ENCODE measurements around the gene LCE2B. TPM values are rescaled to one million over a fixed set of nuclear protein-coding genes. Genes with fewer than 3 reads are reported as not detected.
"Not testable (repeated sequence)": the region's sequence is repeated elsewhere in the genome, so short reads cannot be mapped to it uniquely, and the experiment has no call there.

The LCE2B gene
- not detected for total RNA-seq (2013)
- polyA plus RNA-seq (not detected), polyA minus RNA-seq (not detected in 2 replicates), total RNA-seq (0 reads per million in 11 experiments)

DNA sequence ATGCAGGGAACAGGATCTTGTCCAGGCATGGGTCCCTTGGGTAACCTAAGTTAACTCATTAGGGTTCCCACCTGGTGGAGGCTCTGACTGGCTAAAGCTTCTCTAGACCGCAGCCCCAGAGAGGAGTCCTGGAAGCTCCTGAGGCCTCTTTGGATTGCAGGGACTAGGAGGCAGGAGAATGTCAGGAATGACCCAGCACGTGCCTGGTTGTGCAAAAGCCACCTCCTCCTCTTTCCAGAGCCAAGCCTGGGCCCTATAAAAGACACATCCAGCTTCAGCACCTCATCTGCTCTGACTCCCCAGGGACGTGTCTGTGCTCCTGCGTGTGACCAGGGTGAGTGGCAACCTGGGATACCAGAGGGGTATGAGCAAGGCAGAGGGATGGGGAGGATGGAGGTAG, at the start of gene LCE2B:
Gene LCE2B (plus strand): TSS at position 301 of the 400 bp plus-strand sequence. CDS start 721 bp downstream, outside the sequence.
- WGBS (ENCODE audit: insufficient coverage): 100% methylated on average over 1 of the region's 4 CpGs
- H3K9me3 Mint-ChIP-seq; H2AFZ ChIP-seq (ENCODE audit: insufficient read depth, low read depth, low read length, poor library complexity, severe bottlenecking): not testable (repeated sequence)

DNA sequence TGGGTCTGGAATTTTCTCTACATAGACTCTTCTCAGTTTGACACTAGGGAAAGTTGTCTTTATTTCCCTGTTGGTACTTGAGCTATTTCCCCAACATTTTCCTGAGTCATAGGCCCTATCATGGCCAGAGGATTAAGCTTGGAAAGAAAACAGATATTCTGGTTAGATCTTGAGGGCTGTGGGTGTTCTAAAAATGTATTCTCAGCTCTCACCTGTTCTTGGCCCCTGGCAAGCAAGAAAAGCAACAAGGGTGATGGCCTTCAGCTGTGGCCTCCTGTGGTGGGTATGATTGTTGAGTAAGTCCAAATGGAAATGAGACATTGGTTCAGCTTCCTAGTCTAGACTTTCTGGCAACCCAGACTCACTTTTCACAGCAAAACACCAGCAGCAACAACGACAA, 45.6 kb upstream of the LCE2B start:
- no peak overlapping the region for H2AFZ ChIP-seq (ENCODE audit: insufficient read depth, low read depth, low read length, poor library complexity, severe bottlenecking)
- Mint-ChIP-seq H3K36me3 (no peaks in the 10 kb centered on the region), H3K9me3 (peaks cover 0 to 11% (median 3%) of the 10 kb centered on the region in 7 donors), H3K27me3 (ENCODE audit: low read depth in 3 of 3) (peaks cover 1 to 5% (median 3%) of the 10 kb centered on the region in 3 donors), H3K27ac (no peak overlapping the region), H3K4me3 (no peak overlapping the region), H3K4me1 (no peaks in the 10 kb centered on the region)
- TF ChIP-seq CTCF (IDR thresholded peaks at IDR 0.05): no peak
- H3K79me2 ChIP-seq (ENCODE audit: insufficient read depth, low read length): no peaks in the 10 kb centered on the region
- no peak overlapping the region for H3K9ac ChIP-seq (ENCODE audit: insufficient read depth, low read length, poor library complexity, severe bottlenecking)
- H4K20me1 ChIP-seq (ENCODE audit: insufficient read depth, low read length): no peaks in the 10 kb centered on the region
- intact Hi-C loops (cut with micrococcal nuclease): no loop called here
- no peaks in the 10 kb centered on the region for H3K36me3 ChIP-seq (replicated peaks in 1 of 2; ENCODE audit: control insufficient read depth in 1 of 2, insufficient read depth in 2 of 2, low read length in 2 of 2)
- no peaks in the 10 kb centered on the region for H3K27me3 ChIP-seq (ENCODE audit: control insufficient read depth in 2 of 2, insufficient read depth in 2 of 2, low read length in 2 of 2)
- no peak overlapping the region for H3K4me3 ChIP-seq (replicated peaks in 1 of 3; ENCODE audit: low read depth in 2 of 3, low read length in 3 of 3)
- no peak overlapping the region for H3K27ac ChIP-seq (ENCODE audit: low read depth in 1 of 2, low read length in 2 of 2)
- H3K4me1 ChIP-seq (ENCODE audit: control insufficient read depth in 1 of 2, insufficient read depth in 2 of 2, low read length in 2 of 2): no peaks in the 10 kb centered on the region
- no peaks in the 10 kb centered on the region for H3K9me3 ChIP-seq (replicated peaks in 1 of 2; ENCODE audit: control insufficient read depth in 1 of 2, insufficient read depth in 1 of 2, low read length in 2 of 2)
- DNase-seq: no peak
- WGBS (ENCODE audit: insufficient coverage): 100% methylated on average over 1 of the region's 1 CpG
- no peak overlapping the region for H3K4me2 ChIP-seq (replicated peaks; ENCODE audit: extremely low read depth, low read length, poor library complexity, severe bottlenecking)

More for the DNA sequence above, at the start of gene LCE2B:
- H4K20me1 ChIP-seq (ENCODE audit: insufficient read depth, low read length); H3K4me1 Mint-ChIP-seq; H3K36me3 ChIP-seq (replicated peaks in 1 of 2; ENCODE audit: control insufficient read depth in 1 of 2, insufficient read depth in 2 of 2, low read length in 2 of 2); H3K27ac ChIP-seq (ENCODE audit: low read depth in 1 of 2, low read length in 2 of 2); H3K4me2 ChIP-seq (replicated peaks; ENCODE audit: extremely low read depth, low read length, poor library complexity, severe bottlenecking); H3K27me3 ChIP-seq (ENCODE audit: control insufficient read depth in 2 of 2, insufficient read depth in 2 of 2, low read length in 2 of 2); H3K27me3 Mint-ChIP-seq (ENCODE audit: low read depth in 3 of 3); H3K36me3 Mint-ChIP-seq; H3K27ac Mint-ChIP-seq; intact Hi-C loops (cut with micrococcal nuclease); H3K4me3 Mint-ChIP-seq; H3K9me3 ChIP-seq (replicated peaks in 1 of 2; ENCODE audit: control insufficient read depth in 1 of 2, insufficient read depth in 1 of 2, low read length in 2 of 2); DNase-seq; H3K79me2 ChIP-seq (ENCODE audit: insufficient read depth, low read length); H3K4me1 ChIP-seq (ENCODE audit: control insufficient read depth in 1 of 2, insufficient read depth in 2 of 2, low read length in 2 of 2); H3K9ac ChIP-seq (ENCODE audit: insufficient read depth, low read length, poor library complexity, severe bottlenecking); H3K4me3 ChIP-seq (replicated peaks in 1 of 3; ENCODE audit: low read depth in 2 of 3, low read length in 3 of 3): not testable (repeated sequence)
